HepG2 (cell line): ENCODE measurements around the gene APPBP2. TPM values are rescaled to one million over a fixed set of nuclear protein-coding genes. Genes with fewer than 3 reads are reported as not detected.
A peak's percentile ranks its signal among the peaks of the same experiment; 100 is the strongest.

Experiments used
- CBX1 ChIP-seq: IDR thresholded peaks from one replicate; pipeline ENCODE4 v1.6.1; 2016; ENCODE audit warnings: antibody characterized with exemption, low read depth
- E2F1 ChIP-seq: sonication (generic); formaldehyde crosslinking; IDR thresholded peaks from 2 replicates; pipeline ENCODE4 v1.5.0; 2020; ENCODE audit warnings: missing genetic modification reagents
- HMGXB3 ChIP-seq: sonication (generic); formaldehyde crosslinking; IDR thresholded peaks from 2 replicates; pipeline ENCODE4 v1.4.0; 2020; ENCODE audit warnings: missing genetic modification reagents, borderline replicate concordance
- HNF1B ChIP-seq: sonication (generic); formaldehyde crosslinking; IDR thresholded peaks from 2 replicates; pipeline ENCODE4 v1.5.1; 2020; ENCODE audit warnings: mild to moderate bottlenecking, moderate library complexity, missing genetic modification reagents
- KDM2A ChIP-seq: sonication (generic); formaldehyde crosslinking; IDR thresholded peaks from 2 replicates; pipeline ENCODE4 v1.4.0; 2020; ENCODE audit warnings: low read depth, missing genetic modification reagents, borderline replicate concordance
- PPARG ChIP-seq: conservative IDR thresholded peaks from 2 replicates; pipeline ENCODE4 v1.6.1; 2016; ENCODE audit warnings: missing biosample characterization, missing genetic modification reagents
- THAP9 ChIP-seq: sonication (generic); formaldehyde crosslinking; IDR thresholded peaks from 2 replicates; pipeline ENCODE4; 2020; ENCODE audit warnings: missing genetic modification reagents, mild to moderate bottlenecking, borderline replicate concordance
- polyA plus RNA-seq, 8 experiments: library from polyadenylated mRNA; depleted of rRNA in 3 of 8; stranded (reverse) in 7 of 8; unstranded in 1 of 8; fragments of >200 nt; fragmentation: Illumina TruSeq in 4 of 8; extraction: Trizol in 4 of 8; gene quantifications; 2 replicates each; pipeline versions ENCODE4 v1.2.1 to v1.2.3, GENCODE V29; 2011 to 2016; ENCODE audit warnings: low read depth in 4 of 8, missing spikeins in 1 of 8, mixed read lengths in 1 of 8; ENCODE audit not compliant: insufficient read depth in 1 of 8
- total RNA-seq, 5 experiments: library from RNA; depleted of rRNA; stranded (reverse); fragments of >200 nt; fragmentation: Illumina TruSeq; extraction: Trizol; gene quantifications; 2 replicates each; pipeline ENCODE4 v1.2.3, GENCODE V29; 2016; ENCODE audit warnings: low read depth in 1 of 5
- TF ChIP-seq, protein P1 (sequence below): sonication (generic); formaldehyde crosslinking; IDR thresholded peaks from 2 replicates; pipeline ENCODE4 v1.4.0; 2020; ENCODE audit warnings: missing genetic modification reagents
- TF ChIP-seq, protein P2 (sequence below): IDR thresholded peaks from 2 replicates; pipeline ENCODE4 v1.6.1; 2016; ENCODE audit warnings: missing biosample characterization, missing genetic modification reagents, low read depth
- TF ChIP-seq, protein P3 (sequence below): IDR thresholded peaks from 2 replicates; pipeline ENCODE4 v1.6.1; 2016

Gene APPBP2
- total and polyA plus RNA-seq, 2 of the 13 experiments (the other 11 are each of a cell fraction or from before 2014, with no cell fraction given), result 17.5 to 45.8 TPM

GRCh38 chr17:60435244-60436167 is 90.5 kb downstream of the APPBP2 start (continued):
- TF ChIP-seq E2F1 (CRISPR knock-in tag) (no peak), HNF1B (CRISPR knock-in tag) (0 out of 2 replicates have a peak, but pooled peaks have one; percentile 47), HMGXB3 (CRISPR knock-in tag) (0 out of 2 replicates have a peak, but pooled peaks have one; percentile 67), KDM2A (CRISPR knock-in tag) (peak; percentile 38; the same call in 1 of the 2 replicates), THAP9 (CRISPR knock-in tag) (peak; percentile 22; the same call in 1 of the 2 replicates), CBX1 (no peak), PPARG (CRISPR knock-in tag) (0 out of 2 replicates have a peak, but pooled peaks have one; percentile 50)
- TF ChIP-seq, protein P1, sequence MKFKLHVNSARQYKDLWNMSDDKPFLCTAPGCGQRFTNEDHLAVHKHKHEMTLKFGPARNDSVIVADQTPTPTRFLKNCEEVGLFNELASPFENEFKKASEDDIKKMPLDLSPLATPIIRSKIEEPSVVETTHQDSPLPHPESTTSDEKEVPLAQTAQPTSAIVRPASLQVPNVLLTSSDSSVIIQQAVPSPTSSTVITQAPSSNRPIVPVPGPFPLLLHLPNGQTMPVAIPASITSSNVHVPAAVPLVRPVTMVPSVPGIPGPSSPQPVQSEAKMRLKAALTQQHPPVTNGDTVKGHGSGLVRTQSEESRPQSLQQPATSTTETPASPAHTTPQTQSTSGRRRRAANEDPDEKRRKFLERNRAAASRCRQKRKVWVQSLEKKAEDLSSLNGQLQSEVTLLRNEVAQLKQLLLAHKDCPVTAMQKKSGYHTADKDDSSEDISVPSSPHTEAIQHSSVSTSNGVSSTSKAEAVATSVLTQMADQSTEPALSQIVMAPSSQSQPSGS (CRISPR knock-in tag), result peak; percentile 67; the same call in 1 of the 2 replicates
- TF ChIP-seq, protein P2, sequence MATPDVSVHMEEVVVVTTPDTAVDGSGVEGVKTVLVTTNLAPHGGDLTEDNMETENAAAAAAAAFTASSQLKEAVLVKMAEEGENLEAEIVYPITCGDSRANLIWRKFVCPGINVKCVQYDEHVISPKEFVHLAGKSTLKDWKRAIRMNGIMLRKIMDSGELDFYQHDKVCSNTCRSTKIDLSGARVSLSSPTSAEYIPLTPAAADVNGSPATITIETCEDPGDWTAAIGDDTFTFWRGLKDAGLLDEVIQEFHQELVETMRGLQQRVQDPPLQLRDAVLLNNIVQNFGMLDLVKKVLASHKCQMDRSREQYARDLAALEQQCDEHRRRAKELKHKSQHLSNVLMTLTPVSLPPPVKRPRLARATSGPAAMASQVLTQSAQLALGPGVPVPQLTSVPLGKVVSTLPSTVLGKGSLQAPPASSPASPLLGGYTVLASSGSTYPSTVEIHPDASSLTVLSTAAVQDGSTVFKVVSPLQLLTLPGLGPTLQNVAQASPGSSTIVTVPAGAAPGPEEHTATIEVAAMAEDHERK, result no peak
- TF ChIP-seq, protein P3, sequence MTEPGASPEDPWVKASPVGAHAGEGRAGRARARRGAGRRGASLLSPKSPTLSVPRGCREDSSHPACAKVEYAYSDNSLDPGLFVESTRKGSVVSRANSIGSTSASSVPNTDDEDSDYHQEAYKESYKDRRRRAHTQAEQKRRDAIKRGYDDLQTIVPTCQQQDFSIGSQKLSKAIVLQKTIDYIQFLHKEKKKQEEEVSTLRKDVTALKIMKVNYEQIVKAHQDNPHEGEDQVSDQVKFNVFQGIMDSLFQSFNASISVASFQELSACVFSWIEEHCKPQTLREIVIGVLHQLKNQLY (CRISPR knock-in tag), result no peak
